Fibroblast of skin of abdomen (primary cell): ENCODE measurements around the gene NANOS2.
"Not testable (repeated sequence)": the region's sequence is repeated elsewhere in the genome, so short reads cannot be mapped to it uniquely, and the experiment has no call there.

ENCODE experiments used
- DNase-seq: peaks from one replicate; pipeline ENCODE4 v3.0.0-alpha.2; 2013

NANOS2 gene

GRCh38 chr19:45873219-45873772 lies 41.3 kb downstream of the NANOS2 start:
- DNase-seq = no peak

- DNase-seq = no peak
These were observed 42.3 kb downstream of the NANOS2 start for GRCh38 chr19:45872095-45872919.

GRCh38 chr19:45870798-45871197 lies 43.8 kb downstream of the NANOS2 start:
- no peak for DNase-seq

GRCh38 chr19:45867241-45867640 lies 47.3 kb downstream of the NANOS2 start:
- DNase-seq = not testable (repeated sequence)

GRCh38 chr19:45866400-45867176 lies 48.0 kb downstream of the NANOS2 start:
- no peak for DNase-seq

GRCh38 chr19:45865269-45865948 lies 49.2 kb downstream of the NANOS2 start:
- DNase-seq = no peak

- no peak for DNase-seq
These were observed 49.9 kb downstream of the NANOS2 start for GRCh38 chr19:45864629-45865082.

- no peak for DNase-seq
These were observed 50.5 kb downstream of the NANOS2 start, which contains the start of gene FOXA3 for GRCh38 chr19:45863840-45864628. Gene FOXA3, plus strand, starts transcription at chr19:45864326. Its CDS starts 131 bp downstream, at chr19:45864457.

- no peak for DNase-seq
These were observed 51.2 kb downstream of the NANOS2 start for GRCh38 chr19:45863335-45863839.
